ENCODE data around the gene HLA-DQA2. TPM values are rescaled to one million over a fixed set of nuclear protein-coding genes. Genes with fewer than 3 reads are reported as not detected.
A peak's percentile ranks its signal among the peaks of the same experiment; 100 is the strongest.
"Not testable (repeated sequence)": the region's sequence is repeated elsewhere in the genome, so short reads cannot be mapped to it uniquely, and the experiment has no call there.

Gene HLA-DQA2
- under 1 TPM in 1 of 2 experiments, not detected in 1; 0.34 TPM for total RNA-seq

- Mint-ChIP-seq H3K4me3 (no peak within 1 kb of the TSS), H3K27me3 (peaks cover 44% of the 10 kb centered on the region), H3K4me1 (peaks cover 6% of the 10 kb centered on the region), H3K9me3 (no peaks in the 10 kb centered on the region), H3K27ac (no peak within 1 kb of the TSS), H3K36me3 (no peaks in the 10 kb centered on the region)
- ATAC-seq (ENCODE audit: low read depth) (no peak), DNase-seq (no peak)
- POLR2A ChIA-PET, result no interaction called here
Measured at GRCh38 chr6:32741031-32741960, at the start of gene HLA-DQA2. HLA-DQA2 (plus strand) TSS chr6:32741391; CDS start chr6:32741444, 53 bp downstream.

- peak; percentile 54 for DNase-seq
- ATAC-seq (ENCODE audit: low read depth), result peak; percentile 68
- H3K9me3 Mint-ChIP-seq, result no peaks in the 10 kb centered on the region
- no peaks in the 10 kb centered on the region for H3K36me3 Mint-ChIP-seq
- H3K27me3 Mint-ChIP-seq, result peaks cover 46% of the 10 kb centered on the region
- no peak overlapping the region for H3K4me3 Mint-ChIP-seq
- POLR2A ChIA-PET, result interaction anchor here (1.1 kb wide), 1 partner anchor 176 kb away, joined by 3 read pairs; no protein-coding TSS in a partner anchor
- H3K4me1 Mint-ChIP-seq, result peaks cover 8% of the 10 kb centered on the region
- no peak overlapping the region for H3K27ac Mint-ChIP-seq
Measured at GRCh38 chr6:32692019-32692418, 49.2 kb upstream of the HLA-DQA2 start.

- H3K27me3 Mint-ChIP-seq, result peaks cover 74% of the 10 kb centered on the region
- no peak overlapping the region for H3K4me3 Mint-ChIP-seq
- H3K27ac Mint-ChIP-seq, result no peak overlapping the region
- ATAC-seq (ENCODE audit: low read depth), result no peak
- H3K36me3 Mint-ChIP-seq, result no peaks in the 10 kb centered on the region
- peaks cover 2% of the 10 kb centered on the region for H3K4me1 Mint-ChIP-seq
- DNase-seq, result no peak
- no peaks in the 10 kb centered on the region for H3K9me3 Mint-ChIP-seq
- POLR2A ChIA-PET, result no interaction called here
Measured at GRCh38 chr6:32697031-32697430, 44.2 kb upstream of the HLA-DQA2 start.

GRCh38 chr6:32700391-32701040 is 40.7 kb upstream of the HLA-DQA2 start:
- POLR2A ChIA-PET, result no interaction called here
- no peaks in the 10 kb centered on the region for H3K36me3 Mint-ChIP-seq
- H3K27me3 Mint-ChIP-seq, result peaks cover 62% of the 10 kb centered on the region
- peak overlapping the region; percentile 29 for H3K4me3 Mint-ChIP-seq
- no peaks in the 10 kb centered on the region for H3K9me3 Mint-ChIP-seq
- no peak overlapping the region for H3K27ac Mint-ChIP-seq
- DNase-seq (no peak), ATAC-seq (ENCODE audit: low read depth) (peak; percentile 61)
- H3K4me1 Mint-ChIP-seq, result peaks cover 1% of the 10 kb centered on the region

- no peak overlapping the region for H3K4me3 Mint-ChIP-seq
- peaks cover 1% of the 10 kb centered on the region for H3K4me1 Mint-ChIP-seq
- DNase-seq (no peak), ATAC-seq (ENCODE audit: low read depth) (no peak)
- no peaks in the 10 kb centered on the region for H3K9me3 Mint-ChIP-seq
- H3K36me3 Mint-ChIP-seq, result no peaks in the 10 kb centered on the region
- H3K27ac Mint-ChIP-seq, result no peak overlapping the region
- POLR2A ChIA-PET, result no interaction called here
- H3K27me3 Mint-ChIP-seq, result peaks cover 48% of the 10 kb centered on the region
Measured at GRCh38 chr6:32703347-32703746, 37.8 kb upstream of the HLA-DQA2 start.

- ATAC-seq (ENCODE audit: low read depth); H3K4me1 Mint-ChIP-seq; H3K9me3 Mint-ChIP-seq; DNase-seq; H3K4me3 Mint-ChIP-seq; POLR2A ChIA-PET; H3K36me3 Mint-ChIP-seq; H3K27ac Mint-ChIP-seq: not testable (repeated sequence)
- peaks cover 44% of the 10 kb centered on the region for H3K27me3 Mint-ChIP-seq
Measured at GRCh38 chr6:32705164-32705563, 36.0 kb upstream of the HLA-DQA2 start.

- POLR2A ChIA-PET, result no interaction called here
- ATAC-seq (ENCODE audit: low read depth) (no peak), DNase-seq (no peak)
- no peak overlapping the region for H3K27ac Mint-ChIP-seq
- H3K27me3 Mint-ChIP-seq, result peaks cover 7% of the 10 kb centered on the region
- H3K36me3 Mint-ChIP-seq, result no peaks in the 10 kb centered on the region
- no peaks in the 10 kb centered on the region for H3K9me3 Mint-ChIP-seq
- no peak overlapping the region for H3K4me3 Mint-ChIP-seq
- no peaks in the 10 kb centered on the region for H3K4me1 Mint-ChIP-seq
Measured at GRCh38 chr6:32709625-32710024, 31.6 kb upstream of the HLA-DQA2 start.

- POLR2A ChIA-PET, result no interaction called here
- DNase-seq, result no peak
- Mint-ChIP-seq H3K27ac (no peak overlapping the region), H3K27me3 (peaks cover 2% of the 10 kb centered on the region), H3K4me1 (no peaks in the 10 kb centered on the region), H3K4me3 (no peak overlapping the region), H3K36me3 (no peaks in the 10 kb centered on the region), H3K9me3 (no peaks in the 10 kb centered on the region)
- no peak for ATAC-seq (ENCODE audit: low read depth)
Measured at GRCh38 chr6:32713241-32713640, 27.9 kb upstream of the HLA-DQA2 start.

GRCh38 chr6:32716396-32716795 is 24.8 kb upstream of the HLA-DQA2 start:
- H3K4me3 Mint-ChIP-seq, result no peak overlapping the region
- POLR2A ChIA-PET, result no interaction called here
- DNase-seq (no peak), ATAC-seq (ENCODE audit: low read depth) (no peak)
- no peaks in the 10 kb centered on the region for H3K4me1 Mint-ChIP-seq
- no peaks in the 10 kb centered on the region for H3K9me3 Mint-ChIP-seq
- no peak overlapping the region for H3K27ac Mint-ChIP-seq
- H3K36me3 Mint-ChIP-seq, result no peaks in the 10 kb centered on the region
- peaks cover 24% of the 10 kb centered on the region for H3K27me3 Mint-ChIP-seq

- Mint-ChIP-seq H3K4me3 (no peak overlapping the region), H3K36me3 (no peaks in the 10 kb centered on the region), H3K9me3 (no peaks in the 10 kb centered on the region), H3K27me3 (peaks cover 37% of the 10 kb centered on the region), H3K27ac (no peak overlapping the region), H3K4me1 (no peaks in the 10 kb centered on the region)
- POLR2A ChIA-PET, result no interaction called here
- DNase-seq, result no peak
- no peak for ATAC-seq (ENCODE audit: low read depth)
Measured at GRCh38 chr6:32718879-32719278, 22.3 kb upstream of the HLA-DQA2 start.

- Mint-ChIP-seq H3K4me3 (no peak overlapping the region), H3K36me3 (no peaks in the 10 kb centered on the region), H3K27me3 (peaks cover 41% of the 10 kb centered on the region), H3K9me3 (no peaks in the 10 kb centered on the region), H3K27ac (no peak overlapping the region), H3K4me1 (no peaks in the 10 kb centered on the region)
- ATAC-seq (ENCODE audit: low read depth) (no peak), DNase-seq (no peak)
- POLR2A ChIA-PET, result no interaction called here
Measured at GRCh38 chr6:32738126-32738525, 3.1 kb upstream of the HLA-DQA2 start.

- Mint-ChIP-seq H3K4me1 (peaks cover 6% of the 10 kb centered on the region), H3K36me3 (no peaks in the 10 kb centered on the region), H3K27me3 (peaks cover 41% of the 10 kb centered on the region), H3K4me3 (no peak overlapping the region), H3K9me3 (no peaks in the 10 kb centered on the region), H3K27ac (no peak overlapping the region)
- ATAC-seq (ENCODE audit: low read depth), result no peak
- DNase-seq, result no peak
- POLR2A ChIA-PET, result no interaction called here
Measured at GRCh38 chr6:32742374-32742773, 1.2 kb downstream of the HLA-DQA2 start.

- no peak overlapping the region for H3K4me3 Mint-ChIP-seq
- peaks cover 50% of the 10 kb centered on the region for H3K27me3 Mint-ChIP-seq
- POLR2A ChIA-PET, result no interaction called here
- no peaks in the 10 kb centered on the region for H3K36me3 Mint-ChIP-seq
- H3K4me1 Mint-ChIP-seq, result peaks cover 6% of the 10 kb centered on the region
- no peak overlapping the region for H3K27ac Mint-ChIP-seq
- DNase-seq, result no peak
- H3K9me3 Mint-ChIP-seq, result no peaks in the 10 kb centered on the region
- ATAC-seq (ENCODE audit: low read depth), result no peak
Measured at GRCh38 chr6:32744776-32745175, 3.6 kb downstream of the HLA-DQA2 start.

GRCh38 chr6:32745649-32746048 is 4.5 kb downstream of the HLA-DQA2 start:
- H3K4me1 Mint-ChIP-seq, POLR2A ChIA-PET: not testable (repeated sequence)

More at GRCh38 chr6:32745649-32746048, 4.5 kb downstream of the HLA-DQA2 start:
- not testable (repeated sequence) for ATAC-seq (ENCODE audit: low read depth); H3K4me3 Mint-ChIP-seq; H3K36me3 Mint-ChIP-seq; H3K27ac Mint-ChIP-seq; DNase-seq; H3K9me3 Mint-ChIP-seq
- H3K27me3 Mint-ChIP-seq, result peaks cover 54% of the 10 kb centered on the region
